Smooth muscle cell (in vitro differentiated cells): ENCODE data around the gene MTSS2. TPM values are rescaled to one million over a fixed set of nuclear protein-coding genes. Genes with fewer than 3 reads are reported as not detected.

Source experiments
- DNase-seq: peaks from one replicate; lab custom pipeline; 2025; ENCODE audit not compliant: unreplicated experiment; lab: John Stamatoyannopoulos, UW
- H2AFZ ChIP-seq: fragments of 200-600 bp; sonication (generic); 2 replicates; pipeline ENCODE4 v1.6.0; 2016; ENCODE audit warnings: antibody characterized with exemption, low read depth, mild to moderate bottlenecking
- H3F3A ChIP-seq: fragments of 200-600 bp; sonication (generic); 2 replicates; pipeline ENCODE4 v1.6.0; 2017; ENCODE audit warnings: antibody characterized with exemption, low read depth
- H3K27ac ChIP-seq: fragments of 200-600 bp; sonication (generic); 2 replicates; pipeline ENCODE4 v1.5.1; 2016; ENCODE audit warnings: low read depth, mild to moderate bottlenecking
- H3K27me3 ChIP-seq: fragments of 200-600 bp; sonication (generic); 2 replicates; pipeline ENCODE4 v1.6.1; 2016; ENCODE audit warnings: low read depth, mild to moderate bottlenecking
- H3K36me3 ChIP-seq: fragments of 200-600 bp; sonication (generic); 2 replicates; pipeline ENCODE4 v1.5.1; 2016; ENCODE audit warnings: low read depth
- H3K4me1 ChIP-seq: fragments of 200-600 bp; sonication (generic); 2 replicates; pipeline ENCODE4 v1.5.1; 2016; ENCODE audit warnings: low read depth
- H3K4me2 ChIP-seq: fragments of 200-600 bp; sonication (generic); 2 replicates; pipeline ENCODE4 v1.6.0; 2016; ENCODE audit warnings: mild to moderate bottlenecking
- H3K4me3 ChIP-seq: fragments of 200-600 bp; sonication (generic); 2 replicates; pipeline ENCODE4 v1.5.1; 2016; ENCODE audit warnings: mild to moderate bottlenecking
- H3K79me2 ChIP-seq: fragments of 200-600 bp; sonication (generic); 2 replicates; pipeline ENCODE4 v1.6.0; 2016; ENCODE audit warnings: low read depth, mild to moderate bottlenecking
- H3K9ac ChIP-seq: fragments of 200-600 bp; sonication (generic); 2 replicates; pipeline ENCODE4 v1.6.0; 2016; ENCODE audit warnings: low read depth
- H3K9me3 ChIP-seq: fragments of 200-600 bp; sonication (generic); replicated peaks from 2 replicates; pipeline ENCODE4 v1.5.1; 2016; ENCODE audit warnings: low read depth
- H4K20me1 ChIP-seq: fragments of 200-600 bp; sonication (generic); 2 replicates; pipeline ENCODE4 v1.6.0; 2016; ENCODE audit warnings: low read depth
- WGBS: methylation state at CpG from one replicate; pipeline ENCODE4 v1.1.7; 2016; ENCODE audit warnings: low lambda C conversion rate; 5-methylcytosine and 5-hydroxymethylcytosine counted together
- polyA plus RNA-seq: library from polyadenylated mRNA; unstranded; fragments of >200 nt; fragmentation: Nextera tagmentation; extraction: Ambion mirVana; gene quantifications from 2 replicates; pipeline ENCODE4 v1.2.1, GENCODE V29; 2016
- total RNA-seq: library from RNA; depleted of rRNA; stranded (reverse); fragments of >200 nt; gene quantifications from 2 replicates; pipeline ENCODE4 v1.2.3, GENCODE V29; 2014
- TF ChIP-seq, protein P1 (sequence below): fragments of 200-600 bp; sonication (generic); IDR thresholded peaks from 2 replicates; pipeline ENCODE4 v1.5.1; 2017; ENCODE audit warnings: borderline replicate concordance, mild to moderate bottlenecking, antibody characterized with exemption; ENCODE audit not compliant: insufficient read depth, poor library complexity, severe bottlenecking

MTSS2 gene
- total and polyA plus RNA-seq, 2 experiments from 2014 or later, result 4.2 to 19.5 TPM

GRCh38 chr16:70720425-70721201 is 34.8 kb upstream of the MTSS2 start:
- Histone ChIP-seq H3F3A (no peaks in the 10 kb centered on the region), H2AFZ (no peak overlapping the region), H3K27ac (no peak overlapping the region), H3K9me3 (no peaks in the 10 kb centered on the region), H3K4me3 (no peak overlapping the region), H3K36me3 (no peaks in the 10 kb centered on the region), H3K79me2 (no peaks in the 10 kb centered on the region), H4K20me1 (no peaks in the 10 kb centered on the region), H3K4me2 (no peak overlapping the region), H3K4me1 (peaks cover 7% of the 10 kb centered on the region), H3K9ac (no peak overlapping the region), H3K27me3 (no peaks in the 10 kb centered on the region)
- no peak for DNase-seq
- 80% methylated on average over 18 of the region's 18 CpGs for WGBS
- TF ChIP-seq, protein P1, sequence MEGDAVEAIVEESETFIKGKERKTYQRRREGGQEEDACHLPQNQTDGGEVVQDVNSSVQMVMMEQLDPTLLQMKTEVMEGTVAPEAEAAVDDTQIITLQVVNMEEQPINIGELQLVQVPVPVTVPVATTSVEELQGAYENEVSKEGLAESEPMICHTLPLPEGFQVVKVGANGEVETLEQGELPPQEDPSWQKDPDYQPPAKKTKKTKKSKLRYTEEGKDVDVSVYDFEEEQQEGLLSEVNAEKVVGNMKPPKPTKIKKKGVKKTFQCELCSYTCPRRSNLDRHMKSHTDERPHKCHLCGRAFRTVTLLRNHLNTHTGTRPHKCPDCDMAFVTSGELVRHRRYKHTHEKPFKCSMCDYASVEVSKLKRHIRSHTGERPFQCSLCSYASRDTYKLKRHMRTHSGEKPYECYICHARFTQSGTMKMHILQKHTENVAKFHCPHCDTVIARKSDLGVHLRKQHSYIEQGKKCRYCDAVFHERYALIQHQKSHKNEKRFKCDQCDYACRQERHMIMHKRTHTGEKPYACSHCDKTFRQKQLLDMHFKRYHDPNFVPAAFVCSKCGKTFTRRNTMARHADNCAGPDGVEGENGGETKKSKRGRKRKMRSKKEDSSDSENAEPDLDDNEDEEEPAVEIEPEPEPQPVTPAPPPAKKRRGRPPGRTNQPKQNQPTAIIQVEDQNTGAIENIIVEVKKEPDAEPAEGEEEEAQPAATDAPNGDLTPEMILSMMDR, result no peak

GRCh38 chr16:70717065-70717464 is 31.2 kb upstream of the MTSS2 start:
- Histone ChIP-seq H4K20me1 (no peaks in the 10 kb centered on the region), H3K4me2 (no peak overlapping the region), H3K9me3 (no peaks in the 10 kb centered on the region), H3K79me2 (no peaks in the 10 kb centered on the region), H3F3A (no peaks in the 10 kb centered on the region), H3K9ac (no peak overlapping the region), H3K27ac (no peak overlapping the region), H3K36me3 (no peaks in the 10 kb centered on the region), H2AFZ (no peak overlapping the region), H3K27me3 (no peaks in the 10 kb centered on the region), H3K4me3 (no peak overlapping the region), H3K4me1 (peaks cover 19% of the 10 kb centered on the region)
- 96% methylated on average over 9 of the region's 9 CpGs for WGBS
- no peak for DNase-seq
- TF ChIP-seq, protein P1, result no peak

GRCh38 chr16:70715860-70716357 is 30.1 kb upstream of the MTSS2 start:
- Histone ChIP-seq H3K27ac (peak overlapping the region; percentile 18), H2AFZ (no peak overlapping the region), H3K9me3 (no peaks in the 10 kb centered on the region), H3K36me3 (no peaks in the 10 kb centered on the region), H3K79me2 (no peaks in the 10 kb centered on the region), H3K27me3 (no peaks in the 10 kb centered on the region), H3F3A (no peaks in the 10 kb centered on the region), H3K4me1 (peaks cover 19% of the 10 kb centered on the region), H3K4me2 (peak overlapping the region; percentile 47), H4K20me1 (no peaks in the 10 kb centered on the region), H3K4me3 (no peak overlapping the region), H3K9ac (no peak overlapping the region)
- WGBS, result 72% methylated on average over 6 of the region's 6 CpGs
- no peak for DNase-seq
- TF ChIP-seq, protein P1, result no peak
